Right forelimb (tissue), 1 donor: ENCODE measurements around the gene CASR.
"Not testable (repeated sequence)": the region's sequence is repeated elsewhere in the genome, so short reads cannot be mapped to it uniquely, and the experiment has no call there.

Source experiments
- DNase-seq: peaks from one replicate; pipeline ENCODE4 v3.0.0-alpha.2; 2018

The CASR gene

DNA sequence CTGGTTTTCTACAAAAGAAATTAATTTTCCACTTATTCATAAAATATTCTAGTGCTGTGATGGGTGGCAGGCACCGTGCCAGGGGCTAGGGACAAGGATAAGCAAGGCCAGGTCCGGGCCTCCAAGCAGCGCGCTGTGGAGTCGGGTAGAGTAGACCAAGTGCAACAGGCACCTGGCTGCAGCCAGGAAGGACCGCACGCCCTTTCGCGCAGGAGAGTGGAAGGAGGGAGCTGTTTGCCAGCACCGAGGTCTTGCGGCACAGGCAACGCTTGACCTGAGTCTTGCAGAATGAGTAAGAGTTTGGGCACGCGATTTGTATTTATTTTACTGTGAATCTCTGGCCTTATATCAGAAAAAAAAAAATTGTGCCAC, at the start of gene CASR:
TSS of gene CASR (plus strand) at position 148 of the 372 bp plus-strand sequence. CDS start 70,522 bp downstream, outside the sequence.
- DNase-seq, result no peak

DNA sequence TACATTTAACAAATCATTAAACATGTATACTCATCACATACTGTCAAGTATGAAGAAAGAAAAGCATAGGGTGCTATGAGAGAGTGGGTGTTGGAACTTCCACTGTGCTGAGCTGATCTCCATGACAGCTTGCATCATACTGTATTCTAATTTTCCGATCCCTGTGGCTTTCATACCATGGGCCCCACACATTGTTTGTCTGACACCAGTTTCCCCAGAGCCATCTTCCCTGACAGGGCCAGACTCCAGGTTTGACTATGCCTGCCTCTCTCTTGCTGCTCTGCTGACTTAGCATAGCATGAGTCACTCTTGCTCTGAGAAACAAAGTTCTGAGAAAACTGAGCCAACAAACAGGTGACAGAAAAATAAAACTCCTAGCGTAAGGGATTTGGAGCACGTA, 37.0 kb upstream of the CASR start:
- DNase-seq, result no peak

DNA sequence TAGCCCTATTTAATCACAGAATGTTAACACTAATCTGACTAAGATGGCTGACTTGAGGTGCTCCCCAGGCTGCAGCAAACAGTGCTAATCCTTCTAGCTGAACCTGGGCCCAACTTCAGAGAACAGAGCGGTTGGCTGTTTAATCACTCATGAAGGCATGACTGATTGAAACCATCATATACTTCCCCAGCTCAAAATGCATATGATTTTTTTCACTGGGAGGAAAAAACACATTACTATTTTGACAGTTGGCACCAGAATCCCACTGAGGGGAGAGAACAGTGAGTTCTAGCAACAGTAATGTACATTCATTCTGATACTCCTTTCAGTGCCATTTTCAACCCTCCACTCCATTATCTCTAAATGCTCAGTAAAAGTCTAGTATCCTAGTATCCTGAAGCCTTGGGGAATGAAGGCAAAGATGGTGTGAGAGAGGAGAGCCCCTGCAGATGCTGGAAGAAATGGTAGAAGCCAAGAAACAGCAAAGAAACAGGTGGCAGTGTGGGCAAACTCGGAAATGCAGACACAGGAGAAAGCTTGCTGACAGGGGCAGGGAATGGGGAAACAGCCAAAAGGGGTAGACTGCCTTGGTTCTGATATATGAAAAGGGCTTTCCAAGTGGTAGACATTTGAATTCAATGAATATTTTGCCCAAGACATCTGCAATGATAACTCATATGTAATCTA, 34.4 kb upstream of the CASR start:
- DNase-seq, result no peak

DNA sequence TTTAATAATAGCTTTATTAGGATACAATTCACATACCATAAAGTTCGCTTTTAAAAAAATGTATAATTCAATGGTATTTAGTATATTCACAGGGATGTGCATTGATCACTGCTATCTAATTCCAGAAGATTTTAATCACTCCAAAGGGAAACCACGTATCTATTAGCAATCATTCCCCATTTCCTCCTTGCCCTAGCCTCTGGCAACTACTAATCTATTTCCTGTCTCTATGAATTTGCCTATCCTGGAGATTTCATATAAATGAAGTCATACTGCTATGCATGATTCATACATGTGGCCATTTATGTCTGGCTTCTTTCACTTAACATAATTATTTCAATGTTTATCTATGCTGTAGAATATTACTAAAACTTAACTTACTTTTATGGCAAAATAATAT, 32.0 kb upstream of the CASR start:
- DNase-seq, result no peak

GRCh38 chr3:122164983-122165382, 18.5 kb upstream of the CASR start:
- DNase-seq, result not testable (repeated sequence)

- DNase-seq, result no peak
Measured at GRCh38 chr3:122167630-122168029, 15.8 kb upstream of the CASR start.

GRCh38 chr3:122168044-122168443, 15.4 kb upstream of the CASR start:
- no peak for DNase-seq

GRCh38 chr3:122169911-122170310, 13.6 kb upstream of the CASR start:
- DNase-seq, result no peak

GRCh38 chr3:122171361-122171760, 12.1 kb upstream of the CASR start:
- DNase-seq, result not testable (repeated sequence)

DNA sequence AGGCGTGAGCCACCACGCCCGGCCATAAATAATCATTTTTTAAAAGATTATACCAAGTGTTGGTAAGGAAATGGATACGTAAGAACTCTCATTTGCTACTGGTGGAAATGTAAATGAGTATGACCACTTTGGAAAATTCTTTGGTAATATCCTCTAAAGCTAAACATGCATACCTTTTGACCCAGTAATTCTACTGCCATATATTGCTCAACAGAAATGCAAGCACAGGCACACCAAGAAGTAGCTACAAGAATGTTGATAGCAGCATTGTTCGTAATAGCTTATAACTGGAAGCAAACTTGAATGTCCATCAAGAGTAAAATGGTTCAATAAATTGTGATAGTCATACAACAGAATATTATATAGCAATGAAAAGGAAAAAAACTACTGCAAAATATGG, 4.8 kb upstream of the CASR start:
- DNase-seq, result no peak

DNA sequence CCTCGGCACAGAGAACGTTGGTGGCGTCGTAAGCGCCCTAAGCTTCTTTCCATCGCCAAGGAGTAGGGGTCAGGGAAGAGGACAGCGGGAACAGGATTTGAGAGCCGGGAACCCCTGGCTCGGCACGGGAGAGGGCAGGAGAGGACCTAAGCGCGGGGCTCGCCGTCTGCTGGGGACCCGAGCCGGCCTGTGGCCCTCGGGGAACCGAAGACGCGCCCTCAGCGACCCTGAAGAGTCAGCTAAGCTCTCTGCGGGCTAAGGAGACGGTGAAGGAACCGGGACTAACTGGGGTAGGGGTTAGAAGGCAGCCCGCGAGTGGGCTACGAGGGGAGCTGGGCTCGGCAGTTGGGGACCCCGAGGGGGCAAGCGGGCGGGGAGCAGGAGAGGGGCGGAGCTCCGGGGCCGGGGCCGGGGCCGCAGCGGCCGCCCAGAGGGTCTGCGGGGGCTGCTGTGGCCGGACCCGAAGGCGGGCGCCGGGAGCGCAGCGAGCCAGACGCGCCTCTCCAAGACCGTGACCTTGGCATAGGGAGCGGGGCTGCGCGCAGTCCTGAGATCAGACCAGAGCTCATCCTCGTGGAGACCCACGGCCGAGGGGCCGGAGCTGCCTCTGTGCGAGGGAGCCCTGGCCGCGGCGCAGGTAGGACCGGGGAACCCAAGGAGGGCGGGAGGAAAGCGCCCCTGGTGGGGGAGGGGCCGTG, 574 bp downstream of the CASR start:
- no peak for DNase-seq

DNA sequence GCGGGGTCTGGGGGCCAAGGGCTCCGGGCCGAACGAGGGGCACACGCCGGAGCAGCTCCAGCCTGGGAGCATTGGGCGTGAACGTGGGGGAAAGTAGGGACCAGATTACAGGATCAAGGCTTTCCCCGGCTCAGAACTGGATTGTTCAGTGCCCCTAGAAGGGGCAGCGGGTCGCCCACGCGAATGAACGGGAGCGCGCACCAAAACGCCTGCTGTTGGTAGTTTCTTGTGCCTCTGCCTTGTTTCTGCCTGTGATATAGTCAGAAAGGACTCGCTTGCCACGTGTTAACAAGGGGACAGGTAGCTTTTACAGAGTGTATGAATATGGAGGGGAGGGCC, 1.1 kb downstream of the CASR start:
- no peak for DNase-seq

DNA sequence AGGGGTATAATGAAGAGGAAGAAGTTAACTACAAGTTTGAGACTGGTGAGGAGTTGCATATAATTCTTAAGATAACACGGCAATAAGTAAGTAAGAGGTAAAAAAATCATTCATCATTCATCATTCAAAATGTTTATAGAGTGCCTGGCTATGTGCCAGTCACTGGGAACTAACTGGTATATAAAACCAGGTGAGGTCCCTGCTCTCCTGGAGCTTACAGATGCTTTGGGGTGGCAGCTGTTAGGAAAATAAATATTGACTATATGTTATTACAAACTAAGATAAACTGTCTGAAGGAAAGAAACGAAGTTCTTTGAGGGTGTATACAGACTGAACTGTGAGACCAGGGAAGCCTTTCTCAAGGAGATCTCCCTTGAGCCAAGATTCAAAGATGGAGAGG, 2.9 kb downstream of the CASR start:
- no peak for DNase-seq

DNA sequence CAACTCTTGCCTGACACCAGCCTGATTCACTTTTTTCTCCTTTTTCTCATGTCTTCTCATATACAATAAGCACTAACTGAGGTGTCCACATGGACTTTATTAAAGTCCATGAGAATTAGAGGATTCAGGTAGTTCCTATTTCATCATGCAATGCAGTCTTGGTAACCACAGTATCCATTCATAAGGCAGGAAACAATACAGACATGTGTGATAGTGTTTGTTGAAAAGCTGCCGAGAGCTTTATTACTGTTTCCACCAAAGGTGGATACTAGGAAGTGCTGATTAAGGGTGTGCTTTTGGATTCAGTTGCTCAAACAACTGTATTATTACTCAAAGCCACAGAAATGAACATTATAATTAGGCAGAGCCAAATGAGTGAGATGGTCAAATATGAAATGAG, 5.3 kb downstream of the CASR start:
- DNase-seq, result no peak

DNA sequence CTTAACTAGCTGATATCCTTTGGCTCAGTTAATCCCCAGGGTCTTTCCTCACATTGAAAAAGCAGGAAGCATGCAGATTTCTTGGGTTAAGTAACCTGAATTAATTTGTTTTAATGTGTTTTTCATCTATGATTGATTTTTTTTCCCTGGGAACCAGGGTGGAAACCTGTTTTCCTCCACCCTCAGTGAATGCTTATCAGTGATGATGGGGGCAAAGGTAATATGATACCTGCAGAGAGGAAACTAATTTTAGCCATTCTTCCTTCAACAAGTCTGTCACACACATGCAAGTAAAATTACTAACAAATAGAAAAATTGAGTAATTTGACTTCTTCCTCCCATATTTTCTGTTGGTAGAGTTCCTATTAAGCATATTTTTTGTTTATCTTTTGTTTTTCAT, 5.9 kb downstream of the CASR start:
- no peak for DNase-seq

DNA sequence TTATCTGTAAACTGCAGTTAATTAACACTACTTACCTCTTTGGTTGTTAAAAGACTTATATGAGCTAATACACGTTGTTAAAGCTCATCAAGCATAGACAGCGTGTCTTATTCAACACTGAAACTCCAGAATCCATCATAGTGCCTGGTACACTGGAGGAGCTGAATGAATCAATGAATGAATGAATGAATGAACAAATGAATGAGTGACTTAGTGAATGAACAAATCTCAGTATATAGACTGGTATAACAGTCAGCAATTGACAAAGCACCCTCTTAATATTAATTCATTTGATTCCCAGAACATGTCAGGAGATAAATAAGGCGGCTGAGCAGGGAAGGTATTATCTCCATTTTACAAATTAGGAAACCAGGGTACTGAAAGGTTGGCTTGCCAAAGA, 7.1 kb downstream of the CASR start:
- no peak for DNase-seq

- DNase-seq, result no peak
Measured at GRCh38 chr3:122198966-122199365, 15.5 kb downstream of the CASR start.

DNA sequence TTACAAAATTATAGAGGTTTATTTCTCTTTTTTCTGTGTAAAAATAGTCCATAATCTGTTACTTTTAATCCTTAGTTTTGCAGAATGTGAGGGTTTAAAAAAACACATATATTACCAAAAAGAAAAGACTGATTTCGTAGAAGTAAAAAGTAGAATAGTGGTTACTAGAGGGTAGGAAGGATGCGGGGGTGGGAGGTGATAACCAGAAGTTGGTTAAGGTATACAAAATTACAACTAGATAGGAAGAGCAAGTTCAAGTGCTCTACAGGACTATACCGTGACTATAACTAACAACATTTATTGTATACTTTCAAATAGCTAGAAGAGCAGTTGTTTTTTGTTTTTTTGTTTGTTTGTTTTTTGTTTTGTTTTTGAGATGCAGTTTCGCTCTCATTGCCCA, 16.1 kb downstream of the CASR start:
- DNase-seq, result no peak

DNA sequence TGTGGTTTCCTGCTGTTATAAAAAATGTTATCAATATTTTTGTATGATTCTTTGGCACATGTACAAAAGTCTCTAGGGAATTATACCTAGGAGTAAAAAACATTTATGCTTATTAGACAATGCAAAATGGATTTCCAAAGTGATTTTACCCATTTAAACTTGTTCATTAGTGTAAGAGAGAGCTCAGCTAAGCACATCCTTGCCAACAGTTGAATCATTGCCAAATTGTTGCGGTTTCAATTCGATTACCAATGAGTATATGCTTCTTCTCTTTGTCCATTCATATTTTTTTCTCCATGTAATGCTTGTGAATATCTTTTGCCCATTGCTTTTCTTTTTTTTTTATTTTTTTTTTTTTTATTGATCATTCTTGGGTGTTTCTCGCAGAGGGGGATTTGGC, 17.2 kb downstream of the CASR start:
- no peak for DNase-seq

DNA sequence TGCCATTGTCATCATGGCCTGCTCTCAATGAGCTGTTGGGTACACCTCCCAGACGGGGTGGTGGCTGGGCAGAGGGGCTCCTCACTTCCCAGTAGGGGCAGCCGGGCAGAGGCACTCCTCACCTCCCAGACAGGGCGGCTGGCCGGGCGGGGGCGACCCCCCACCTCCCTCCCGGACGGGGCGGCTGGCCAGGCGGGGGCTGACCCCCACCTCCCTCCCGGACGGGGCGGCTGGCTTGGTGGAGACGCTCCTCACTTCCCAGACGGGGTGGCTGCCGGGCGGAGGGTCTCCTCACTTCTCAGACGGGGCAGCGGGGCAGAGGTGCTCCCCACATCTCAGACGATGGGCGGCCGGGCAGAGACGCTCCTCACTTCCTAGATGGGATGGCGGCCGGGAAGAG, 18.0 kb downstream of the CASR start:
- DNase-seq, result not testable (repeated sequence)

DNA sequence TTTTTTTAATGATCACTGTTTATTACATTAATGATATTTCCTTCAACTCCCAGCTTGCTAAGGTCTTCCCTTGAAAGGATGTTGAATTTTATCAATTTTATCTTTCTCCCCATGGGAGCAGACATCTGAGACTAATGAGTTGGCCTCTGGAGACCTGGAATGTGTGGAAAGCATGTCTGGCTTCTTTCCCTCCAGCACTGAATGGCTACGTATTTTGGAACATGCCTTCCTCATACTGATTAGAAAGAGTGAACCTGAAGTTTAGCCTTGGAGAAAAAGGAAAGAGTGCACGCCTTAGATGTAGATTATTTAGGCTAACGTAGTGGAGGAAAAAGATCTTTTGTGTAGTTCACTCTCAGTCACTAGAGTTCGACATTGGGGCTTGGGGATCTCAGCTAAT, 25.1 kb downstream of the CASR start:
- no peak for DNase-seq

DNA sequence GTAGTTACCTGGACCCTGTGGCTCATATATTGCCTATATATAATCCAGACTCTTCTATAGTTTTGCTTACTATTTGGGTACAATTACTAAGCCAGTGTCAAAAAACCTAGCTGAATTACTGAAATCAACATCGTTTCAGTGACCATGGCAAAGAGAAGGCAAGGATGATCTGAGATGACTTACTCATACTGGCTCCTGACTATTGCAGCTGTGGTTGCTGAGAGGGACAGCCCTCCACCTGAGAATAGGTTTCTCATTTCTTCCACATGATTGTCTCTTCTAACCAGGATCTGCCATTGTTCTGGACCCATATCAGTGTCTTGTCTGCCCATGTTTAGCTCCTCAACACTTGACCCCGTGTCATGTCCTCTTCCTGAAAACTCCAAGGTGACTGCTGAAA, 30.2 kb downstream of the CASR start:
- no peak for DNase-seq

DNA sequence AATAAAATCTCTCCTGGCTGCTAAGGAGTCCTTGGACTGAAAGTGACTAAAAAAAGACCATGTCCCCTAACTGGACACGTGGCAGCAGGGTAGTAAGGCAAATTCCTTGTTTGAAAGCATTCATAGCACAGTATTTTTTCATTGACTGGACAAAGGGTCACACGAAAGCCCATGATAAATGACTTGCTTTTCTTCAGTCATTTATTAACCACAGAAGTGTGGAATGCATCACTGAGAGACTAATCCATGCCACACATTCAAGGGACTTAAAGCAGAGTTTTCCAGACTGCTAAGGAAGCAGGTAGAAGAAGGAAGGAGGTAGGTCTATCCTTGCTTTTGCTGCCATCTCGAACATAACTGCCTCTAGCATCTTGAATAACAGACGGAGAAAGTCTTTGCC, 31.2 kb downstream of the CASR start:
- DNase-seq, result no peak

- DNase-seq, result no peak
Measured at GRCh38 chr3:122215592-122216298, 32.3 kb downstream of the CASR start.
